SK-N-SH treated with all-trans-retinoic acid at 6 μM for 48 hours (cell line): ENCODE data around the gene HNF4A.

ENCODE experiments used
- PATZ1 ChIP-seq: fragments of 250-450 bp; sonication (Bioruptor Pico); IDR thresholded peaks from 2 replicates; pipeline ENCODE4 v1.8.0; 2020; ENCODE audit warnings: mild to moderate bottlenecking, moderate library complexity, borderline replicate concordance
- TOX ChIP-seq: fragments of 250-450 bp; sonication (Bioruptor Pico); IDR thresholded peaks from 2 replicates; pipeline ENCODE4 v1.8.0; 2021; ENCODE audit warnings: mild to moderate bottlenecking, moderate library complexity, borderline replicate concordance
- ZFP3 ChIP-seq: fragments of 250-450 bp; sonication (Bioruptor Pico); IDR thresholded peaks from 2 replicates; pipeline ENCODE4 v1.5.0; 2020; ENCODE audit warnings: mild to moderate bottlenecking, moderate library complexity

DNA sequence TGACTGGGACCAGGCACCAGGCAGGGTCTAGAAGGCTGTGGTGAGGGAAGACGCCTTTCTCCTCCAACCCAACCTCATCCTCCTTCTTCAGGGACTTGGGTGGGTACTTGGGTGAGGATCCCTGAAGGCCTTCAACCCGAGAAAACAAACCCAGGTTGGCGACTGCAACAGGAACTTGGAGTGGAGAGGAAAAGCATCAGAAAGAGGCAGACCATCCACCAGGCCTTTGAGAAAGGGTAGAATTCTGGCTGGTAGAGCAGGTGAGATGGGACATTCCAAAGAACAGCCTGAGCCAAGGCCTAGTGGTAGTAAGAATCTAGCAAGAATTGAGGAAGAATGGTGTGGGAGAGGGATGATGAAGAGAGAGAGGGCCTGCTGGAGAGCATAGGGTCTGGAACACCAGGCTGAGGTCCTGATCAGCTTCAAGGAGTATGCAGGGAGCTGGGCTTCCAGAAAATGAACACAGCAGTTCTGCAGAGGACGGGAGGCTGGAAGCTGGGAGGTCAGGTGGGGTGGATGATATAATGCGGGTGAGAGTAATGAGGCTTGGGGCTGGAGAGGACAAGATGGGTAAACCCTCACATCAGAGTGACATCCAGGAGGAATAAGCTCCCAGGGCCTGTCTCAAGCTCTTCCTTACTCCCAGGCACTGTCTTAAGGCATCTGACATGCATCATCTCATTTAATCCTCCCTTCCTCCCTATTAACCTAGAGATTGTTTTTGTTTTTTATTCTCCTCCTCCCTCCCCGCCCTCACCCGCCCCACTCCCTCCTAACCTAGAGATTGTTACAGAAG is 75.0 kb downstream of the HNF4A start:
- TF ChIP-seq PATZ1 (CRISPR knock-in tag) (no peak), TOX (no peak), ZFP3 (no peak)
